HG02610 (cell line): ENCODE measurements around the gene HIP1R.
A peak's percentile ranks its signal among the peaks of the same experiment; 100 is the strongest.
"Not testable (repeated sequence)": the region's sequence is repeated elsewhere in the genome, so short reads cannot be mapped to it uniquely, and the experiment has no call there.

Experiments
- ATAC-seq: cut with Tn5 transposase; IDR thresholded peaks from one replicate; pipeline ENCODE4 v1.9.1; 2021; ENCODE audit warnings: mild to moderate bottlenecking, moderate library complexity; ENCODE audit not compliant: unreplicated experiment

The HIP1R gene

GRCh38 chr12:122889761-122890520 is 54.7 kb downstream of the HIP1R start:
- no peak for ATAC-seq

- ATAC-seq: no peak
These were observed 56.6 kb downstream of the HIP1R start for GRCh38 chr12:122891661-122892525.

GRCh38 chr12:122892724-122893123 is 57.5 kb downstream of the HIP1R start:
- not testable (repeated sequence) for ATAC-seq

GRCh38 chr12:122893208-122894153 is 58.2 kb downstream of the HIP1R start:
- no peak for ATAC-seq

GRCh38 chr12:122894193-122895121 is 59.2 kb downstream of the HIP1R start:
- ATAC-seq: no peak

GRCh38 chr12:122895320-122895703 is 60.1 kb downstream of the HIP1R start:
- ATAC-seq: no peak

GRCh38 chr12:122895704-122896636 is 60.7 kb downstream of the HIP1R start, which contains the start of gene VPS37B:
Gene VPS37B (minus strand): TSS chr12:122896124. CDS start chr12:122896062, 62 bp downstream.
- peak; percentile 45 for ATAC-seq

GRCh38 chr12:122896662-122897061 is 61.4 kb downstream of the HIP1R start:
- ATAC-seq: no peak

- no peak for ATAC-seq
These were observed 64.6 kb downstream of the HIP1R start for GRCh38 chr12:122899887-122900286.

GRCh38 chr12:122902854-122903692 is 67.8 kb downstream of the HIP1R start:
- no peak for ATAC-seq

- ATAC-seq: no peak
These were observed 68.4 kb downstream of the HIP1R start for GRCh38 chr12:122903693-122904034.

- ATAC-seq: not testable (repeated sequence)
These were observed 70.0 kb downstream of the HIP1R start for GRCh38 chr12:122905258-122905657.

- ATAC-seq: no peak
These were observed 73.7 kb downstream of the HIP1R start for GRCh38 chr12:122908915-122909314.

GRCh38 chr12:122909442-122910288 is 74.4 kb downstream of the HIP1R start:
- ATAC-seq: no peak
